Lower lobe of right lung (tissue), 2 donors: Measurements from ENCODE around the gene ELMO3. TPM values are rescaled to one million over a fixed set of nuclear protein-coding genes. Genes with fewer than 3 reads are reported as not detected.
A peak's percentile ranks its signal among the peaks of the same experiment; 100 is the strongest.

ENCODE experiments used
- ATAC-seq, 2 donors: fragments of 200-7000 bp; cut with Tn5 transposase; one replicate each; pipeline ENCODE4 v1.9.1; 2020 to 2022; ENCODE audit warnings: mild to moderate bottlenecking in 2 of 2, moderate library complexity in 2 of 2
- DNase-seq: peaks from one replicate; pipeline ENCODE4 v3.0.0-alpha.2; 2020
- H3K27ac ChIP-seq: fragments of 200-600 bp; one replicate; pipeline ENCODE4 v1.8.0; 2022
- H3K27me3 ChIP-seq: fragments of 200-600 bp; one replicate; pipeline ENCODE4 v1.8.0; 2022; ENCODE audit warnings: low read depth
- H3K36me3 ChIP-seq: fragments of 200-600 bp; one replicate; pipeline ENCODE4 v1.8.0; 2022; ENCODE audit warnings: mild to moderate bottlenecking
- H3K4me1 ChIP-seq: fragments of 200-600 bp; one replicate; pipeline ENCODE4 v1.8.0; 2022
- H3K4me3 ChIP-seq: fragments of 200-600 bp; one replicate; pipeline ENCODE4 v1.8.0; 2022; ENCODE audit warnings: mild to moderate bottlenecking
- H3K9me3 ChIP-seq: fragments of 200-600 bp; one replicate; pipeline ENCODE4 v1.8.0; 2022
- intact Hi-C: fragments of 100-400 bp; cut with DNase I; formaldehyde crosslinking; loops from one replicate; pipeline ENCODE4 v1.11.0; 2022
- total RNA-seq: library from RNA; stranded (reverse); fragmentation: NEBNext Ultra II Directional; extraction: Animal tissue kit (Norgen Biotek cat#: 25700); gene quantifications from one replicate; pipeline ENCODE4 v1.2.1, GENCODE V29; 2021
- TF ChIP-seq, protein P1 (sequence below): fragments of 200-600 bp; IDR thresholded peaks from one replicate; pipeline ENCODE4 v1.8.0; 2022; ENCODE audit warnings: antibody characterized with exemption, mild to moderate bottlenecking
- donor health status: DM: no; HTN: yes; CAD: no; lungs with severe emphysema.

ELMO3 gene
- total RNA-seq, 1 donor from 2014 or later = 14.9 TPM

DNA sequence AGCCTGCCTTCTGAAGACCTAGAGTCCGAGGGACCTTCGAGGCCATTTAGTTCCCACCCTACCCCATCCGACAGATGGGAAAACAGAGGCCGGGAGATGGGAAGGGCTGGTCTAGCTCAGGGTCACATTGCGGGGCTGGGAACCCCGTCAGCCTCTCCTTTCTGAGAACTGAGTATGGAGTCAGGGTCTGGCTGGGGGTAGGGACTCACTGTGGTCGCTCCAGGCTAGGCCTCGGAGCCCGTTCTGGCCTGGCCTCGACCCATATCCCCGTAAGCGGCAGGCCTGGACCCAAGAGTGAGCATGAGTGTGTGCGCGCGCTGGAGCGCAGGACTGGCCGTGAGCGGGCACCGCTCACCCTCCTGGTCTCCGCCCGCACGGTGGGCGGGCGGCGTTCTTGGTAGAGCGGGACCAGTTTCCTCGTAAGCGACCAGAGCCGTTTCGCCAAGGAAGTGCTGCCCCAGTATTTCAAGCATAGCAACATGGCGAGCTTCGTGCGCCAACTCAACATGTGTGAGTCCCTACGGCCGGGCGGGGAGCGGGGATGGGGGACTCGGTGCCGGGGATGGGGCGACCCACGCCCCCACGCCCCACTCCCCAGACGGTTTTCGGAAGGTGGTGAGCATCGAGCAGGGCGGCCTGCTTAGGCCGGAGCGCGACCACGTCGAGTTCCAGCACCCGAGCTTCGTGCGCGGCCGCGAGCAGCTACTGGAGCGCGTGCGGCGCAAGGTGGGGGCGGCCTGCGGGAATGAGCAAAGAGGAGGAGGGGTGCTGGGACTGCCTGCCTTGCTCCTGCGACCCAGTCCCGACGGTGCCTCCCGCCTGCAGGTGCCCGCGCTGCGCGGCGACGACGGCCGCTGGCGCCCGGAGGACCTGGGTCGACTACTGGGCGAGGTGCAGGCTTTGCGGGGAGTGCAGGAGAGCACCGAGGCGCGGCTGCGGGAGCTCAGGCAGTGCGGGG, 33.5 kb upstream of the ELMO3 start:
- DNase-seq (no peak), ATAC-seq (no peak)
- Histone ChIP-seq H3K9me3 (no peaks in the 10 kb centered on the region), H3K27ac (peak overlapping the region; percentile 64), H3K4me3 (peak overlapping the region; percentile 54), H3K4me1 (peaks cover 62% of the 10 kb centered on the region), H3K27me3 (peaks cover 38% of the 10 kb centered on the region), H3K36me3 (peaks cover 7% of the 10 kb centered on the region)
- TF ChIP-seq, protein P1, sequence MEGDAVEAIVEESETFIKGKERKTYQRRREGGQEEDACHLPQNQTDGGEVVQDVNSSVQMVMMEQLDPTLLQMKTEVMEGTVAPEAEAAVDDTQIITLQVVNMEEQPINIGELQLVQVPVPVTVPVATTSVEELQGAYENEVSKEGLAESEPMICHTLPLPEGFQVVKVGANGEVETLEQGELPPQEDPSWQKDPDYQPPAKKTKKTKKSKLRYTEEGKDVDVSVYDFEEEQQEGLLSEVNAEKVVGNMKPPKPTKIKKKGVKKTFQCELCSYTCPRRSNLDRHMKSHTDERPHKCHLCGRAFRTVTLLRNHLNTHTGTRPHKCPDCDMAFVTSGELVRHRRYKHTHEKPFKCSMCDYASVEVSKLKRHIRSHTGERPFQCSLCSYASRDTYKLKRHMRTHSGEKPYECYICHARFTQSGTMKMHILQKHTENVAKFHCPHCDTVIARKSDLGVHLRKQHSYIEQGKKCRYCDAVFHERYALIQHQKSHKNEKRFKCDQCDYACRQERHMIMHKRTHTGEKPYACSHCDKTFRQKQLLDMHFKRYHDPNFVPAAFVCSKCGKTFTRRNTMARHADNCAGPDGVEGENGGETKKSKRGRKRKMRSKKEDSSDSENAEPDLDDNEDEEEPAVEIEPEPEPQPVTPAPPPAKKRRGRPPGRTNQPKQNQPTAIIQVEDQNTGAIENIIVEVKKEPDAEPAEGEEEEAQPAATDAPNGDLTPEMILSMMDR = no peak
- intact Hi-C loops = no loop called here

DNA sequence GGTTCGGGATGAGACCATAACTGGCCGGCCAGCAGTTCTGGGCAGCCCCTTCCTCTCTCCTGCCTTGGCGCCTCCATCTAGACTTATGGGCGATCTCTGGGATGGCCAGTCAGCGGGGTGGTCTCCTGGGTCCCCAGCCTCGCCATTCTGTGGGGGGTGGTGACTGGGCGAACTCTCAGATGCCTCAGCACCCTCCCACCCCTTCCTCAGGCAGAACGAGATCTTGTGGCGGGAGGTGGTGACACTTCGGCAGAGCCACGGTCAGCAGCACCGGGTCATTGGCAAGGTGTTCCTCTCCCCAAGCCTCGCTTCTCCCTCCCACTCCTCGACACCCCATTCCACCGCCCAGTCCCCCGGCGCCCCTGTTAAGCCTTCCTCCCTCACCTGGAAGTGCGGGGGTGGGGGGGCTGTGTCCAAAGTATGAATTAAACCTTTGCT, 32.8 kb upstream of the ELMO3 start:
- Histone ChIP-seq H3K27ac (no peak overlapping the region), H3K4me3 (no peak overlapping the region), H3K27me3 (peaks cover 38% of the 10 kb centered on the region), H3K36me3 (peaks cover 7% of the 10 kb centered on the region), H3K9me3 (no peaks in the 10 kb centered on the region), H3K4me1 (peaks cover 66% of the 10 kb centered on the region)
- no peak for DNase-seq
- no peak for ATAC-seq
- intact Hi-C loops = no loop called here
- TF ChIP-seq, protein P1 = no peak

DNA sequence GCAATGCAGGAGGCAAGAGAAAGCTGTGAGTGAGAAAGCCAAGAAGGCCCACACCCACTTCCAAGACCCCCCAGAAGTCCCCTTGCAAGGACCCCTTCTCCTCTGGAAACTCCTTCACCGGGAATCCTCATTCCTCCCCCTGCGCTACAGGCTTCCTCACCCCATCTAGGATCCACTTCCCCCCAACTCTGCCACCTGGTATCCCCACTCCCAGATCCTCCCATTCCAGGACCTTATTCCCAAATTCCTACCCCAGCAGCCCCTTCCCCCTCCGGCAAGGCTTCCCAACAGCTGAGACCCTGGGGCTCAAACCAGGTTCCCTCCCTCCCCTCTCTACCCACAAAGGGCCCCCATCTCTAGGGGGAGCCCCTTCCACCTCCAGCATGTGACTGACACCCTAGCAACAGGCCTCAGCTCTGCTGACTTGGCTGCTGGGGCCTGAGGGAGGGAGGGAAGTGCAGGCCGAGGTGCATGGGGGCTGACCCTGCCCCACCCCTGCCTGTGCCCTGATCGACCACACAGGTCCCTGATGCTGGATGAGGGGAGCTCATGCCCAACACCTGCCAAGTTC, 32.2 kb upstream of the ELMO3 start:
- Histone ChIP-seq H3K9me3 (no peaks in the 10 kb centered on the region), H3K36me3 (peaks cover 7% of the 10 kb centered on the region), H3K27me3 (peaks cover 38% of the 10 kb centered on the region), H3K4me1 (peaks cover 66% of the 10 kb centered on the region), H3K4me3 (no peak overlapping the region), H3K27ac (no peak overlapping the region)
- intact Hi-C loops = no loop called here
- no peak for DNase-seq
- TF ChIP-seq, protein P1 = no peak
- no peak for ATAC-seq

DNA sequence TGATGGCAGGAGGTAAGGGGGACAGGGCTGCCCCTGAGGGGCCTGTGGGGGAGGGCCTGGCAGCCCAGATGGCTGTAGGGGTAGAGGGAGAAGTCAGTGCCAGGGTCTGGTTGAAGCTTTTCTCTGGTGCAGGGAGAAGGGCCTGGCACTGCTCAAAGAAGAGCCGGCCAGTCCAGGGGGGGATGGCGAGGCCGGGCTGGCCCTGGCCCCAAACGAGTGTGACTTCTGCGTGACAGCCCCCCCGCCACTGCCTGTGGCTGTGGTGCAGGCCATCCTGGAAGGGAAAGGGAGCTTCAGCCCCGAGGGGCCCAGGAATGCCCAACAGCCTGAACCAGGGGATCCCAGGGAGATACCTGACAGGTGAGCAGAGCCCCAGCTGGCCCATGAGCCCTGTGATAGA, 31.3 kb upstream of the ELMO3 start:
- H3K4me3 ChIP-seq = no peak overlapping the region
- peaks cover 64% of the 10 kb centered on the region for H3K4me1 ChIP-seq
- peaks cover 37% of the 10 kb centered on the region for H3K27me3 ChIP-seq
- peaks cover 7% of the 10 kb centered on the region for H3K36me3 ChIP-seq
- no peaks in the 10 kb centered on the region for H3K9me3 ChIP-seq
- ATAC-seq = no peak
- intact Hi-C loops = no loop called here
- TF ChIP-seq, protein P1 = no peak
- H3K27ac ChIP-seq = no peak overlapping the region
- DNase-seq = no peak

DNA sequence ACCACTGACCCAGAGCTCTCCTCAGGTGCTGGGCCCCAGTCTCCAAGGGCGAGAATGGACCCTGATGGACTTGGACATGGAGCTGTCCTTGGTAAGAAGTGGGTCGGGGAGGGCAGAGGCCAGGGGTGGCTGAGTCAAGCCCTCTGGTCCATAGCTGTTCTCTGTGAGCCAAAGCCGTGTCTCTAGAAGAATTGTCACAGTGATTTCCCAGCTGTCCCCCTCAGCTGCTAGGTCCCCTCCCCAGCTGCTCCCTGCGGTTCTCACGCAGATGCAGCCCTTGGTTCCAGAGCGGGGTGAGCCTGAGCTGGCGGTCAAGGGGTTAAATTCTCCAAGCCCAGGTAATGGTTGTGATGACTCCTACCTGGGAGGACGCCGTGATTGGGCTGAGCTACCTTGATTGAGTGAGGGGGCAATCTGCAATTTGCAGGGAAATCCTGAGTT, 29.9 kb upstream of the ELMO3 start:
- no peak for ATAC-seq
- no peak for DNase-seq
- Histone ChIP-seq H3K4me3 (no peak overlapping the region), H3K4me1 (peaks cover 62% of the 10 kb centered on the region), H3K27ac (peak overlapping the region; percentile 91), H3K9me3 (no peaks in the 10 kb centered on the region), H3K36me3 (peaks cover 7% of the 10 kb centered on the region), H3K27me3 (peaks cover 24% of the 10 kb centered on the region)
- TF ChIP-seq, protein P1 = no peak
- intact Hi-C loops = no loop called here
